HG03139 (cell line): ENCODE results near the gene H2BK1.

Experiments
- ATAC-seq: cut with Tn5 transposase; IDR thresholded peaks from one replicate; pipeline ENCODE4 v1.9.1; 2021; ENCODE audit not compliant: unreplicated experiment

H2BK1 gene

DNA sequence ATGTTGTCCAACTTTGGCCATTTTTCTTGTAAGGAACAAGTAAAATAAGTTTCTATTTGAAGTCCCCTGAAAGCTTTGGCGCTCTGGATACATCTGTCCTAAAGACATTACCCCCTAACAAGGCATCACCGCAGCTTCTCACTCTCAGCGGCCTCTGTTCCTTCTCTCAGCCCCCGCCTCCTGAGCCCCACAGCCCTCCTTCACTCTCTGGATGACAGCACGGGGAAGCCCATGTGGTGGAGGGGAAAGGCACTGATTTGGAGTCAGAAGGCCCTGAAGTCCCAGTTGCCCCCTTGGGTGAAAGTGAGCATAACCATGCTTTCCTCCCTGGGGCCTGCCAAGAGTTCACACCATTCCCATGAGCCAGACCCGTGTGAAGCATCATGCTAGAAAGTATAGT is 4.6 kb downstream of the H2BK1 start:
- no peak for ATAC-seq

DNA sequence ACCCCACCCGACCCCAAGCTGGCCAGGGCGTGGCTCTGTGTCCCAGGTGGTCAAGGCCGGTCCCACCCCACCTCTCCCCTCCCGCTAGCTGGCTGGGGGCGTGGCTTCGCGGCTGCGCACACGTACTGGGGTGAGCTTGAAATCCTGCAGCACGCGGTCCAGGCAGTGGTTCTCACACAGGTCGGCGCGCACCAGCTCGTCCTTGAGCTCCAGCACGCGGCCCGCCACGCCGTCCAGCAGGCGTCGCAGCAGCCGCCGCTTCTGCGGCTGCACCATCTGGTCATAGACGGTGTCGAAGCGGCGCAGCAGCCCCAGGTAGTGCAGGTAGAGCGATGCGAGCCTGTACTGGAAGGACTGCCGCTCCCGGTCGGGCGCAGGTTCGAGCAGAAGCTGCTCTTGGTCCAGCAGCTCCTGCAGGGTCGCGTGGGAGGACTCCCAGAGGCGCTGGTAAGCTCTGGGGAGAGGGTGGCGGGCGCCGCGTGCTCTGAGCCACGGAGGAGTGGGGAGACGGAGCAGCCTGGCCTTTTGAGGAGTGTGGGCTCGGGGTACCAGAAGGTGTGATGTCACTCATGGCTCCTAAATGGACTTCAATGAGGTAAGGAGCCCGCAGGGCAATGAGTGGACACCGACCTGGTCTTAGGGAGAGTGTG is 5.8 kb downstream of the H2BK1 start:
- ATAC-seq, result no peak

DNA sequence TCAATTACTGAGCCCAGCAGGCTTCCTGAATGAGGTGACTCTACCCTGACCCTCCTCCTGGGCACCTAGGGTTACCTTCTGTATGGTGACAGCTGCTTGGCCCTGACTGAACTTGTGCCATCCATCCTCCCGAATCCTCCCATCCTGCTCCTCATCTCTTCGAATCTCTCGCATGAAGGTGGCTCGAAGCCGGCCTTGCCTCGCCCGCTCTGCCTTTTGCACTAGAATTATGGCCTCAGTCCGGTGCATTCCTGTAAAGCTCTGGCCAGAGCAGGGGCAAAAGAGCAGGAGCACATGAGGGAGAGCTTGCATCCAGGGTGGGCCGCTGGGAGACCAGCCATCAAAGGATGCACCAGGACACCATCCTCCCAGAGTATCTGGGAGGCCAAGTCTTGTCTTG is 7.5 kb downstream of the H2BK1 start:
- ATAC-seq, result no peak

DNA sequence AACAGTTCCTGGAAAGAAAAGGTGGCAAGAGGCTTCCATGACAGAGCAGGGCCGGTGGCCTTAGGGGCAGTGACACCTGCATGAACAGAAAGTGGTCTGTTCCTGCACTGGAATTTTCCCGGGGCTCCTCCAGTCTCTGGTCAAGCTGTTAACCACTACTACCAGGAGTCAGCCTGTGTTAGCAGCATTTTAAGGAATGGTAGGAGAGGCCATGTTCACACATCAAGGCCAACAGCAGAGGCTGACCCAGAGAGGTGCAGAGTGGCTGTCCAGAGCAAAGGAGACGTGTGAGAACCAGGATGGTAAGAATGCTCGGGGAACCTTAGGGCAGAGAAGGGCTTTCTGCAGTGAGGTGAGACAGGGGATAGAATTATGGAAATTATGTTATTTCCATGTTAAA is 8.5 kb downstream of the H2BK1 start:
- ATAC-seq, result no peak

DNA sequence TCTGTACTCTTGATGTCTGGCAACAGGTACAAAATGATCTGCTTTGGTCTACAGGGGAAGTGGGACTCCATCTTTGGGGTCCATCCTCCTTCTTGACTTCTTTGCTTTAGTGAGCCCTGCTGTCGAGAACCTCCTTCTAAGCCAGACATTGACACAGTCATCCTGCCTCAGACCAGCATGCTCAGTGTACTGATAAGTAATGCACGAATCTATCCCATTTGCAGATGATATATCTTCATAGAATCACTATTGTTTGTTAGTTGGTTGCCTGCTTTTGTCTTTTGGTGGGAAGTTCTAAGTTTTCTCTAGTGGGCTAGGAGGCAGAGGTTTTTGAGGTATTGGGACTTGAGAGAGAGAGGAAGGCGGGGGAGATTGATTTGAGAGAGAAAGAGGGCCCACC is 8.9 kb downstream of the H2BK1 start:
- ATAC-seq, result no peak

DNA sequence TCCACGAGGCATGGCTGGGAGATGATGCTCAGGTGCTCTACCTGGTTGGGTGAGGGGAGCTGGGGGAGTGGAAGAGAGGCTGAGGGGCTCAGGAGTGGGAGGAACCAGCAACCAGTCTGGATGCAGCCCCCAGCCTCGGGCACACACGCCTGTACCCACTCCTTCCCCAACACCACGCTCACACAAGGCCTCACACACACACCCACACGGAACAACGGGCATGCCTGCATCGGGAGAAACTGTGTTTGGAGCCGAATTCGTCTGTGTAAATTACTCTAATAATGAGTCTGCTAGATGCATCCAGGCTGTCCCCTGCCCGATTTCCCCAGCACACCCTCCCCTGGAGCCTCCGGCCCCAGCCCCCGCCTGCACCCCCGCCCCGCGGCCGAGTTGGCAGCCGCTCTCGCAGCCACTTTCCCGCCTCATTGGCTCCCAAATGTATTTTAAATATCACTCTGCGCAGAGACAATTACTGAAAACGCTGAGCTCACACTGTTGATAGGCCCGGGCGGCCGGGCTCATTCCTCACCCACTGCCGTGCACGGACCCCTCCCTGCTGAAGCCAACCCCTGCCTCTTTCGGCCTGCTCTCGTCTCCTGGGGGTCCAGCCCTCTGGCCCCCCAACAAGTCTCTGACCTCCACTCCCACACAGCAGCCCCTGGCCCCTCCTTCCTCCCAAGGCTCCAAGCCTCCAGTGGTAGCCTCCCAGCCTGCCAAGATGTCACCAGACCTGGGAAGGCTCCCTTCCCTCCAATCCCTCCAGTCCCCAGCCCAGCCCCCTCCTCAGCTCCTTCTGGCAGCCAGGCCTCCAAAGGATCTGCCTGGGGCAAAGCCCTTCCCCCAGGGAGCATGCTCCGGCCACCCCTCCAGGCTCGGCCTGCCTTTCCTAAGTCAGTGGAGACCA is 11.1 kb downstream of the H2BK1 start:
- no peak for ATAC-seq

DNA sequence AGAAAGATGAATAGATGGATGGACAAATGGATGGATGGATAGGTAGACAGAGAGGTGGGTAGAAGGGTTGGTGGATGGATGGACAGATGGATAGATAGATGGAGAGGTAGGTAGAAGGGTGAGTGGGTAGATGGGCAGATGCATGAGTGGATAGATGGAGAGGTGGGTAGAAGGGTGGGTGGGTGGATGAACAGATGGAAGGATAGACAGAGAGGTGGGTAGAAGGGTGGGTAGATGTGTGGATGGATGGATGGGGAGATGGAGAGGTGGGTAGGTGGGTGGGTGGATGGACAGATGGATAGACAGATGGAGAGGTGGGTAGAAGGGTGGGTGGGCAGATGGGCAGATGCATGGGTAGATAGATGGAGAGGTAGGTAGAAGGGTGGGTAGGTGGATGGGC is 12.4 kb downstream of the H2BK1 start:
- no peak for ATAC-seq

DNA sequence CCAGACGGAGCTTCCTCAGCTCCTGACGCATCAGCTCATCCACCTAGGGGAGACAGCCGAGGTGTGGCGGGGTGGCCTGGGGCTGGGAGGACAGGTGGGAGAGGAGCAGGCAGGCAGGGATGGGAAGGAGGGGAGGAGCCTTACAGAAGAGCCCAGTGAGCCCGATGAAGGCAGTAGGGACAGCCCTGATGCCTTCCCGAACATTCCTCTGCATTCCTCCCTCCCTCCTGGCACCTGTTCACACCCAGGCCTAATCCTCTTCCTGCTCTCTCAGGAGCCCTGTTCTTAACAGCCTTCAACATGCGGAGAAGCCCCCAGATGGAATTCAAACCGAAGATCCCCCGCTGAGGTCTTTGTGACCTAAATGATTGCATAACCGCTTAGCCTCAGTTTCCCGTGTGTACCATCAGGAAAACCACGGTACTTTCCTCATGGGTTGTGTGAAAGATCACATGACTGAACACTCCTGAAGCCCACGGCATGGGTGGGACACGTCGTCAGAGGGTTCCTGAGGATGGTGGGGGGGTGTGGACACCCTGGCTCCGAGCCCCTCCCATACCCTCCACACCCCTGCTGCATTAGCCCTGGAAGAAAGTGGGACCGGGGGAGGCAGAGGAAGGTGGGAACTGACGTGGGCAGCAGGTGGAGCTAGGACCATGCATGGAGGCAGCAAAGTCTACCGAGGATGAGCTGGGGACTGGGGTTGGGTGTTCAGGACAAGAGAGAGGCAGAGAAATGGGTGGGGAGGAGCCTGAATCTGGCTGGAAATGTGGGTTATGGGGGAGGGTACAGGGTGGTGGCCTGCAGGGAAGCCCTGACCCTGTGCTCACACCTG is 14.5 kb downstream of the H2BK1 start:
- no peak for ATAC-seq

DNA sequence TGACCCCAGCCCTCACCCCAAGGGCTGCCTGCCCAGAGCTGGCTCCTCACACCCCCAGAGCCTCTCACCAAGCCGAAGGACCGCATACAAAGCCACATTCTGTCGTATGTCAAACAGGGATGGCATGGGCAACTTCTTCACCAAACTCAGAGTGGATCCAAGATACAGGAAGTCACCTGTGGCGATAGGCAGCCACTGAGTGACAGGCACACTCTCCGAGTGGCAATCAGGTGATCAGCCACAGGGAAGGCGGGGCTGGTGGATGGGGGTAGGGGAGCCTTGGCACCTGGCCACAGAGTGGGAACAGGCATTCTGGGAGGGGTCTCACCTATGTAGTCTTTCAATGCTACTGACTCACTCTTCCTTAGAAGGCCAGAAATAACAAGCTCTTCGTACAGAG is 16.1 kb downstream of the H2BK1 start:
- ATAC-seq, result no peak

DNA sequence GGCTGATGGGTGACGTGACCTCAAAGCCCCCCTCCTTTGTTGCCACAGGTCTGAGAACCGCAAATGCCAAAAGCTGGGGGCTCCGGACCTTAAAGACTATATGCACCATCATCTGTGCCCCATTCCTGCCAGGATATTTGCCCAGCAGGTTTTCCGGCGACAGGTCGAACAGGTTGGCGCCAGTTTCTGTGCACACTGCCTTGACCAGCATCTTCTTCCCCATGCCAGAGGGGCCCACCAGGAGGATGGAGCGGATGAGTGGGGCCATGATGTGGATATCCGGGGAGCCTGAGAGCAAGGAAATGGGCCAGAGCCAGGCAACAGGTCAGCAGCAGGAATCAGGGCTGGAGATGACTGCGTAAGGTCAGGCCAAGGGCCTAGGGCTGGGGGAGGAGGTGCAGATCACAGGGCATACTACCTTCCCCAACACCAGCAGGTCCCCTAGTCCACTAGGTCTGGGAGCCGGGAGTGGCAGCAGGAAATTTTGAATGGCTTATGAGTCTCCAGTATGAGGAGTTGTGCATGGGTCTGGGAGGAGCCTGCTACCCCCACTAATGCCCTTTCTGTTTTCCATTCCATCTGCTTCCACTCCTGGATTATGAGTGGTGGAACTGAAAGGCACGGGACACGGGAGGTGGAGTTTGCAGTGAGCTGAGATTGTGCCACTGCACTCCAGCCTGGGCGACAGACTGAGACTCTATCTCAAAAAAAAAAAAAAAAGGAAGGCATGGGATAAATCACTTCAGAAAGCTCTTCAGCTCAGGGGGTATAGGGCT is 16.9 kb downstream of the H2BK1 start:
- ATAC-seq, result no peak

DNA sequence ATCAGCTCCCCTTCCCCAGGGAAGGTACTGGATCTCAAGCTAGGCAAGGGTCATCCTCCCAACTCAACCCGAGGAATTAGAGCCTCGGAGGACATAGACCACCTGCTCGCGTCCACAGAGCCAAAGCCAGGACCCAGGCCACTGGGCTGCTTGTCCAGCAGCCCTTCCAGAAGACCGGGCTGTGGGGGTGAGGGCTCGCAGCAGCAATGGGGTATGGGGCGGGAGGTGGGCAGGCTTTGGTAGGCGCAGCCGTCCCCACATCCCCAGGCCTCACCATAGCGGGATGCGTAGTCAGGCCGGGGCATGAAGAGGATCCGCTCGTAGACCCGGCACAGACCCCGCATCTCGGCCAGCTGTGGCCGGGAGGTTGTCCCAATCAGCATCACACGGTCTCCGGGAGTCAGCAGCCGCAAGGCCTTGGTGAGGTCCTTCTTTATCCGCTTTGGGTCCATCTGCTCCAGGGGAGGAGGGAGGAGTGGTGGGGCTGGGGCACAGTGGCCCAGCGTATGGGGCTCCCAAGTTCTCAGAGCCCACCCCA is 18.2 kb downstream of the H2BK1 start:
- ATAC-seq, result no peak

DNA sequence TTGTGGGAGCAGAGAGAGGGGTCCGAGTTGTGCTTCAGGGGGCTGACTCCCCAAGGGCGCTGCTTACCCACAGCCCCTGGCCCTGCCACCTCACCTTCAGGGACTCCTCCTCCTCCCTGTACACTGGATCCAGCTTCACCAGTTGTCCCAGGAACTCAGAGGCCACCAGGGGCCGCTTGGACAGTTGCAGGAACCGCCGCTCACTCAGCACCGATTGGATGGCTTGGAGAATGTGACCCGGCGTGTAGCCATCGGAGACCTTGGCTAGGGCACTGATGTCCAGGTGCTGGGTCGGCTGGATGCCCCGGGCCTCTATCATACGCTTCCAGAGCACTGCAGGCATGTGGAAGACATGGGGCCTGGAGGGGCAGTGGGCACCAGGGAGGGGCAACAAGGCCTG is 18.7 kb downstream of the H2BK1 start:
- no peak for ATAC-seq

DNA sequence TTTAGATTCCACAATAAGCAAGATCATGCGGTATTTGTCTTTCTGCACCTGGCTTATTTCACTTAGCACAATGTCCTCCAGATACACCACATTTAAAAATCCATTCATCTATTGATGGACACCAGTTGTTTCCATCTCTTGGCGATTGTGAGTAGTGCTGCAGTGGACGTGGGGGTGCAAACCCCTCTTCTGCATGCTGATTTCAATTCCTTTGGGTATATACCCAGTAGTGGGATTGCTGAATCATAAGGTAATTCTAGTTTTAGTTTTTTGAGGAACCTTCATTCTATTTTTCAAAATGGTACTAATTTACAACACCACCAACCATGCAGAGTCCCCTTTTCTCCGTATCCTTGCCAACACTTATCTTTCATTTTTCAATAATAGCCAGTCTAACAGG is 21.2 kb downstream of the H2BK1 start:
- ATAC-seq, result no peak

DNA sequence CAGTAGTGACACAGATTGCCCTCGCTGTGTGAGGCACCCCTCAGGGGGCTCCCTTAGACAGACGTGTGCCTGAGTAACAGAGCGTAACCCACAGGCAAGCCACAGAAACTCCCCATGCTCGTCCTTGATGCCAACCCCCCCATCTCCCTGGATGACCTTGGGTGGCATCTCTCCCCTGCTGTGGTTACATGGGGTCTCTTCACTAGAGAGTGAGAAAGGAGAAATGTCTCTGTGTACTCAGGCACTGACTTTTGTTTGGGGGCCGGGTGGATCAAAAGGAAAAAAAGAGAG is 22.1 kb downstream of the H2BK1 start:
- no peak for ATAC-seq

DNA sequence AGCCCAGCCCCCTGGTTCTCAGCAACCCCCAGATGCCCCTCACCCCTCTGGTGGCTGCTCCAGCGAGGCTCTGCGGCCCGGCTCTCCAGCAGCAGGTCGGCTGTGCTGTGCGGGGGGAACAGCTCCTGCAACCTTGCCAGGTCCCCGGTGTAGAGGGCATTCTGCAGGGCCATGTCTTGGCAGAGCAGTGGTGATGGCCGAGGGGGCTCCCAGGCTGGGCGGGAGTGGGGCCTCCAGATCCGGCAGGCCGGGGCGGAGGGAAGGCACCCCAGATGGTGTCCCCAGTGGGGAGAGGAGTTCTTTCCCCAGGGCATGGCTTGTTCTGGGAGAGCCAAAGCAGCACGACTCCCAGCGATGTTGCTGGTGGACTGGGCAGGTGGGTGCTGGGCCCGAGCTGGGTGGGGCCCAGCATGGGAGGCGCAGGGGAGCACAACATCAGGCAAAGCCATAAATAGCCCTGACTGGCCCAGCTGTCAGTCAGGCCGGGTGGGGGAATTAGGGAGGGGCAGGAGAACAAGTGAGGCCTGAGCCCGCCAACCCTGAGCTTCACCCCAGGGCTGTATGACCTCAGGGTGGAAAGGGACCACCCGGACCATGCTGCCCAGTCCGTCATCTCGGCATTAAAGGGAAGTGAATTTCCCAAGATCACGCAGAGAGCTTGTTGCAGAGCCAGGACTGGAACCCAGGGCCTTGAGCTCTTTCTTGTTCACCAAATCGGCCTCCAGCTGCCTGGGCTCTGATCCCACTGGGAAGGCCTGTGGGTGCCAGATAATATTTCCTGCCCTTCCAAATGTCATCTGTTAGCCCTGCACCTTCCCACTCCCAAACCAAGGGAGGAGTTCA is 22.7 kb downstream of the H2BK1 start:
- no peak for ATAC-seq

DNA sequence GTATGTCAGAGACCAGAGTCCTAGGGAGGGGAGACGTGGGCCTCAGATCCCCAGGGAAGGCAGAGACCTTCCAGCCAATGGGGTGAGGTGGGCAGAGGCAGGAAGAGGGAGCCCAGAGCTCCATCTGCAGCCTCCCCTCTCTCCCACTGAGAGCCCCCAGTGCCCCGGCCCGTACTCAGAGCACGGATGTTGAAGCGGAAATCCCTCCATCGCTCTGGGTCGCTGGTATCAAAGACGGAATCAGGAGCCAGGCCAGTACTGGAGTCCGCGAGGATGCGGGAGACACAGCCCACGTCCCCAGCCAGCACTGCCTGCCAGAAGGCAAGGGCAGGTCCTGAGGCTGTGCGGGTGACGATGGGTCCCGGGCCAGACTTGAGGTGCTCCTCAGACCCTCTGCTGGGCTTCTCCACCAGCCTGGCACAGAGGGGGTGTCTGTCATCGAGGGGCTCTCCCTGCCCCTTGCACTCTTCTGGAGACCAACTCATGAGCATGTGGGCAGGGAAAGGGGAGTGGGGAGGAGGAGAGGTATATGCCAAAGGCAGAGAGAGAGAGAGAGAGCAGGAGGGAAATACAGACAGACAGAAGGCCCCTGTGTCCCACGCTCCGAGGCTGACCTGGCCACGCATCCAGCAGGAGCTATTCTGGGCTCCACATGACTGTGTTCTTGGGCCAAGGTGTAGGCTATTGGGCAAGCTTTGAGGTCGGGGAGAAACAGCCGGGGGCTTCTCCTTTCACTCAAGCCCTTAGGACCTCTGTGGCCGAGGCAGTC is 23.5 kb downstream of the H2BK1 start, which contains the start of gene ASB10:
ASB10 (minus strand) TSS at position 611 of the 769 bp plus-strand sequence; CDS start at position 491, 120 bp downstream.
- ATAC-seq, result no peak

DNA sequence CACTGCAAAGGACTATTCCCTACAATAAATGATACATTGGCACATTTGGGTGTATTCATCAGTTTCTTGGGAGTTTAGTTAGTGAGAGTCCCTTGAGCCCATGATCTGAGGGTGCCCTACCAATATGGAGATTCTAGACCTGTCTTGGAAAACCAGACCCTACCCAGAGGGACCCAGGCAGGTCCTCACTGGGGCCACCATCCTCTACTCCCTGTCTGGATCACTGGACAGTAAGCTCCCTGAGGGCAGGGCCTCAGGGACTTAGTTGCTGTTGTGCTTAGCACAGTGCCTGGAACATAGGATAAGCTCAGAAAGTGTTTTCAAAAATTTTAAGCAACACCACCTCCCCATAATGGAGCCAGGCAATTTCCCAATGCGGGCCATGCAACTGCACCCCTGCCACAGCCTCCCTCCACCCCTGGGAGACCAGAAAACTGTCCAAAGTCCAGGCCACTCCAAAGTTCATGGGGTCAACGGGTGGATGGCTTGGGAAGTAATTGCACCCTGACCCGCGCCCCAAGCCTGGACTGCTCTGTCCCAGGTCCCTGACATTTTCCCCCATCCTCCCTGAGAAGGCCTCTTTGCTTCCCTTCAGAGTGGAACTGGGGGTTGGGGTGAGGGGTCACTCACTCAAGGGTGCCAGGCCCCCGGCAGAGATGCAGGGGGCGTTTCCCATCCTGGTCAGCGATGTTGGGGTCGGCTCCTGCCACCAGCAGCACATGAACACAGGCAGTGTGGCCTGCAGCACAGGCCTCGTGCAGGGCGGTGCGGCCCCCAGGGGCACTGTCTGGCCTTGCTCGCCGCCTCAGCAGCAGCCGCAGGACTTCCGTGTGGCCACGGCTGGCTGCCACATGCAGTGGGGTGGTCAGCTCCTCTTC is 24.3 kb downstream of the H2BK1 start:
- ATAC-seq, result no peak

DNA sequence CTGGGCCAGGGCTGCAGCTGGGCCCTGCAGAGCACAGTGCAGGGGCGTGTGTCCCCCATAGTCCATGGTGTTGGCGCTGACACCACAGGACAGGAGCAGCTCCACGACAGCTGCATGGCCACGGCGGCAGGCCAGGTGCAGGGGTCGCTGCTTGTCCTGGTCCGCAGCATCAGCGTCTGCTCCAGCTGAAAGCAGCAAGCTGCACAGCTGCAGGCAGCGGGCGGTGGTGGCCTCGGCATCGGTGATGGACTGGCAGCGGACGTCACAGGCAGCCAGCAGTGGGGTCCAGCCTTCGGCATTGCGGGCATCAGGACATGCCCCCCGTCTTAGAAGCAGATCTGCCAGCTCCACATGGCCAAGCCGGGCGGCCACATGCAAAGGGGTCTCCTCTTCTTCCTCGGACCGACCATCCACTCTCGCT is 29.3 kb downstream of the H2BK1 start:
- no peak for ATAC-seq
